Cardiac fibroblast (primary cell): Measurements from ENCODE around the gene NDOR1.
A peak's percentile ranks its signal among the peaks of the same experiment; 100 is the strongest.

Experiments
- DNase-seq, 2 donors: peaks; one replicate each; pipeline versions ENCODE4 v3.0.0 to v3.0.0-alpha.2; 2010; ENCODE audit warnings: low read depth in 2 of 2
- H3K4me3 ChIP-seq, 2 donors: replicated peaks in 1 of 2; 1 replicate in 1 of 2; 2 replicates in 1 of 2; pipeline ENCODE4 v1.5.1; 2011; ENCODE audit warnings: low read depth in 2 of 2, low read length in 2 of 2, mild to moderate bottlenecking in 2 of 2, moderate library complexity in 1 of 2
- CTCF ChIP-seq: IDR thresholded peaks from one replicate; pipeline ENCODE4 v1.5.1; 2011; ENCODE audit warnings: low read depth, mild to moderate bottlenecking, low read length, inconsistent platforms

The NDOR1 gene

GRCh38 chr9:137205126-137206069 is at the start of gene NDOR1, which contains the start of gene TMEM203:
Gene NDOR1, plus strand, starts transcription at chr9:137205700. Its CDS starts 78 bp downstream, at chr9:137205778.
Gene TMEM203, minus strand, starts transcription at chr9:137205648. Its CDS starts 234 bp downstream, at chr9:137205414.
- H3K4me3 ChIP-seq: peak within 1 kb of the TSS; percentile 84 to 94
- peak; percentile 76 to 83 for DNase-seq
- TF ChIP-seq CTCF: no peak

- DNase-seq: peak; percentile 53 to 58
- no peak for TF ChIP-seq CTCF
- peak overlapping the region; percentile 25 to 39 for H3K4me3 ChIP-seq
Observed at GRCh38 chr9:137156567-137157375, 48.7 kb upstream of the NDOR1 start.

DNA sequence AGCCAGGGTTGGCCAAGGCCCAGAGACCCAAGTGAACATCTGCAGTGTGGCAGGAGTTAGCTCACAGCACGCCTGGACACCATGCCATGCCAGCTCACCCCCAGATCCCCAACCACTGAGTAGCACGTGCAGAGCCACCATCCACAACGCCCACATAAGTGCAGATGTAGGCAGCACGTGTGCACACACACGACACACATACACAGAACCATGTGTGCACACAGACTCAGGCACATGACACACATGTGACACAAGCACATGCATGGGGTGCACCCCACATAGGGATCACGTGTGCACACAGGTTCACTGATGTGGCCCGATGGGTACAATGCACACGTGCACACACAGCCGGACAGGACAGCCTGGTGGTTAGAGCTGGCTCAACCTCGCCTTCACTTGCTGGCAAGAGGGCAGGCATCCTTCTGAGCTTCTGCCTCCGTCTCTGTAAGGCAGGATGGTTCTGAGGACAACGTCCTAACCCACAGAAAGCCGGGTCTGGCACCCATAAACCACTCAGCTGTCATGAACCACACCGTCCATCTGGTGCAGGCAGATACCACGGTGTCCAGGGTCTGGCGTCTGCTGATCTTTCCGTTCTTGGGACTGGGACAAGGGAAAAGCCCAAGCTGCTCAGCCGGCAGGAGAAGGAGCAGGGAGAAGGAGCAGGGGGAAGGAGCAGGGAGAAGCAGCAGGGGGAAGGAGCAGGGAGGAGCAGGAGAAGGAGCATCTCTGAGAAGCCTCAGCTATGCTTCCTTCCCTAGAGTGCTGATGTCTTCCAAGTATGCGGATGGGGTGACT is 47.7 kb upstream of the NDOR1 start:
- H3K4me3 ChIP-seq: no peak overlapping the region
- DNase-seq: no peak
- no peak for TF ChIP-seq CTCF

DNA sequence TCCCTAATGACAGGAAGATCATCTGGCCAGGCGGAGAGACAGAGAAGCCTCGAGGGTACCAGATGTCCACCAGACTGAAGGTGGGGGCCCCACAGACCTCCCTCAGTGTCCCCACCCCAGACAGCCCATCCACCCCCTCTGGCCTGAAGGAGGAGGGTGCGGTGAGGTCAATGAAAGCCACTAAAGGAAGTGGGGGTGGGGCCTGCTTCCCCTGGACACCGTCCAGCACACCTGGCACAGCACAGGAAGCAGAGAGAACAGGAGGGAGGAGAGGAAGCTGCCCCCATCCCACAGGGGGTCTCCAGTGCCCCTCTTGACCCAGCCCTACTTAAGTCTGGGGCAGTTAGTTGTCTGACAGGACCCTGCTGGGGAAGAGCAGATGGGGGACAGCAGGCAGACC is 46.9 kb upstream of the NDOR1 start:
- no peak for DNase-seq
- H3K4me3 ChIP-seq: no peak overlapping the region

DNA sequence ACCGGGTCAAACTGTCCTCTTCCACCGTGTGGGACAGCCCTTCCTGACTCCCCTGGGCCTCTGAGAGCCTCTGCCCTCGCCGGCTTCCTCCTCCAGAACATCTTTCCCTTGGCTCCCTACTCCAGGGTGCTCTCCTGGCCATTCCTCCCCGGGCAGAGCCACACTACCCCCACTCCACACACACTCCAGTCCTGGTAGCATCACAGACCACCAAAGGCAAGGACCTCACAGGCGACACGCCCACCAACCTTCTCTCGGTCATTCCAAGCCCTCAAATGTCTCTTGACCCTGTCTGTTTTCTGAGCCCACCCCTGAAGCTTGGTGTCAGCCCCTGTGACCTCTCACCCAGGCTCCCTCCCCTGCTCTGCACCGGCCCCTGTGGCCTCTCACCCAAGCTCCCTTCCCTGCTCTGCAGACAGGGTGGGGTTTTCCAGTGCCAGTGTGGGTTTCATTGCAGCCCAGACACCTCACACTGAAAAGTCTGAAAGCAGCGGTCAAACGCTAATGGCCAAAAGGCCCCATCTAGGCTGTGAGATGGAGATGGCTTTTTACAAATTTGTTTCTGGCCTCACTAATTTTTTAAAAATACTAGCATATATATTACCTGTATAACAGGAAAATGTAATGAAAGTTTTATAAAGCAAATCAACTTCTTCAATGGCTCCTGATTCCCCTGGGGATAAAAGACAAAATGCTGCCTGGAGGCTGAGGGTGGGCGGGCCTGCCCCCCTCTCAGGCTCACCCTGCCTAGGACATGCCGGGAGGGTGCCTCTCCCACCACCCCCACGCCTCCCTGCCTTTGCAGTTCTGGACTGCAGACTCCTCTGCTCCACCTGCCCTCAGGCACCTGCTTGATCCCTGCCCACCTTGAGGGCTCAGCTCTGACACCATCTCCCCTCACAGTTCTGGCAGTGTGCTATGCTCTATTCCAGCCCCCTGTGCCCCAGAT is 46.1 kb upstream of the NDOR1 start:
- DNase-seq: no peak
- no peak for TF ChIP-seq CTCF
- no peak overlapping the region for H3K4me3 ChIP-seq

More for the DNA sequence above, 46.9 kb upstream of the NDOR1 start:
- TF ChIP-seq CTCF: no peak
